Retinal pigment epithelial cell (primary cell): ENCODE measurements around the gene DNALI1.
"Not testable (repeated sequence)": the region's sequence is repeated elsewhere in the genome, so short reads cannot be mapped to it uniquely, and the experiment has no call there.

Experiments used
- DNase-seq: peaks from one replicate; pipeline ENCODE4 v3.0.0-alpha.2; 2010; ENCODE audit warnings: low read depth
- H3K4me3 ChIP-seq: 2 replicates; pipeline ENCODE4 v1.5.1; 2011; ENCODE audit warnings: mild to moderate bottlenecking, low read length, control low read depth, moderate library complexity
- TF ChIP-seq, protein P1 (sequence below): conservative IDR thresholded peaks from 2 replicates; pipeline ENCODE4 v1.5.1; 2011; ENCODE audit warnings: low read depth, low read length, control low read depth, inconsistent platforms

DNALI1 gene

GRCh38 chr1:37574834-37575480 lies 18.2 kb downstream of the DNALI1 start:
- no peak for DNase-seq
- H3K4me3 ChIP-seq: no peak overlapping the region
- TF ChIP-seq, protein P1, sequence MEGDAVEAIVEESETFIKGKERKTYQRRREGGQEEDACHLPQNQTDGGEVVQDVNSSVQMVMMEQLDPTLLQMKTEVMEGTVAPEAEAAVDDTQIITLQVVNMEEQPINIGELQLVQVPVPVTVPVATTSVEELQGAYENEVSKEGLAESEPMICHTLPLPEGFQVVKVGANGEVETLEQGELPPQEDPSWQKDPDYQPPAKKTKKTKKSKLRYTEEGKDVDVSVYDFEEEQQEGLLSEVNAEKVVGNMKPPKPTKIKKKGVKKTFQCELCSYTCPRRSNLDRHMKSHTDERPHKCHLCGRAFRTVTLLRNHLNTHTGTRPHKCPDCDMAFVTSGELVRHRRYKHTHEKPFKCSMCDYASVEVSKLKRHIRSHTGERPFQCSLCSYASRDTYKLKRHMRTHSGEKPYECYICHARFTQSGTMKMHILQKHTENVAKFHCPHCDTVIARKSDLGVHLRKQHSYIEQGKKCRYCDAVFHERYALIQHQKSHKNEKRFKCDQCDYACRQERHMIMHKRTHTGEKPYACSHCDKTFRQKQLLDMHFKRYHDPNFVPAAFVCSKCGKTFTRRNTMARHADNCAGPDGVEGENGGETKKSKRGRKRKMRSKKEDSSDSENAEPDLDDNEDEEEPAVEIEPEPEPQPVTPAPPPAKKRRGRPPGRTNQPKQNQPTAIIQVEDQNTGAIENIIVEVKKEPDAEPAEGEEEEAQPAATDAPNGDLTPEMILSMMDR: no peak

DNA sequence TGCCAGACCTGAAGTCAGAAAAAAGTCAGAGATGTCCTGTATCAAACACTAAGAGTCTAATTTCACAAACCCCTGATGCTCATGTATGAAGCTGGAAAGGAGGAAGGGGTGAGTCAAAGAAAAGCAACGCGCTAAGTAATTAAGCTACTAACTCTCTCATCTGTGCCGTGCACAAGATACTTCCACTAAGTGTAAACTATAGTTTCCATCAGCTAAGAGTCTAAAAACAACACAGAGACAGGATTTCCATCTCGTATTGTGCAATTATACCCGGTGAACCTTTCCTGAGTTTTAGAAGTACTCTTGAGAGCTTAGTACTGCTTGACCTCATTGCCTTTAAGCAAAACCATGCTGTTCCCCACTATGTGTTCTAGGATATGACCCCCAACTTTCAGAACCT lies 19.0 kb downstream of the DNALI1 start:
- TF ChIP-seq, protein P1: no peak
- no peak overlapping the region for H3K4me3 ChIP-seq
- DNase-seq: no peak

GRCh38 chr1:37584544-37584943 lies 27.8 kb downstream of the DNALI1 start:
- H3K4me3 ChIP-seq, DNase-seq: not testable (repeated sequence)

GRCh38 chr1:37588939-37589338 lies 32.2 kb downstream of the DNALI1 start:
- TF ChIP-seq, protein P1: no peak
- DNase-seq: no peak
- no peak overlapping the region for H3K4me3 ChIP-seq

- DNase-seq: no peak
- TF ChIP-seq, protein P1: no peak
- H3K4me3 ChIP-seq: no peak overlapping the region
Observed at GRCh38 chr1:37593726-37594125, 37.0 kb downstream of the DNALI1 start.

DNA sequence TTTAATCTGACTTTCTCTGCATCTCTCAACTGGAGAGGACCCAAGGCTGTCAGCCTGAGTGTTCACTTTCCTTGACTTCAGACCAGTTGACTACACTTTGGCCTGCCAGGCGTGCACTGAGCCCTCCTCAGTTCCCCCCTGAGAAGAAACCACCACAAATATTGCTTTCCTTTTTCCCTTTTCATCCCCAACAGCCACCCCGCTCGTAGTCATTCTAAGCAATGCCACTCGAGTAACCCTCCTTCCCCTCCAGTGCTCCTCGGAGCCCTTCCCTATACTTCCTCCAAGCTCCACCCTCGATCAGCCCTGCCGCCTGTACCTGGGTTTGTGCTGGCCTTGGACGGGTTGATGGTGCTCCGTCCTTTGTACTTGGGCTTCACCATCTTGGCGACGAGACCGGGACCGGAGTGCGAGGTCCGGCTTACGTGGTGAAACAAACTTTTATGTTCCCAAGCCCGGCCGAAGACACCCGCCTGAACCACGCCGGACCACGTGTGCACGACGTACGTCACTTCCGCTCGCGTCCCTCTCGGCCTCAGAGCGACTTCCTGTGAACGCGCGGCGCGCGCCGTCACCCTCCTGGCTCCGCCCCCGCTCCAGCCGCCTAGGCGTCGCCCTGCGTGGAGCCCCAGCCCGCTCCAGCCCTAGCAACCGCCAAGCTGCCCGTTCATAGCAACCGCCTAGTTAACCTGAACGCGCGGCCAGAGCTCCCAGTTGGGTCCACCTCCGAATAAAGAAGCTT lies 38.9 kb downstream of the DNALI1 start, which contains the start of gene GNL2:
GNL2 (minus strand) TSS at position 498 of the 742 bp plus-strand sequence; CDS start at position 383, 115 bp downstream.
- H3K4me3 ChIP-seq: peak within 1 kb of the TSS; percentile 98
- peak; percentile 81 for DNase-seq
- TF ChIP-seq, protein P1: no peak

DNA sequence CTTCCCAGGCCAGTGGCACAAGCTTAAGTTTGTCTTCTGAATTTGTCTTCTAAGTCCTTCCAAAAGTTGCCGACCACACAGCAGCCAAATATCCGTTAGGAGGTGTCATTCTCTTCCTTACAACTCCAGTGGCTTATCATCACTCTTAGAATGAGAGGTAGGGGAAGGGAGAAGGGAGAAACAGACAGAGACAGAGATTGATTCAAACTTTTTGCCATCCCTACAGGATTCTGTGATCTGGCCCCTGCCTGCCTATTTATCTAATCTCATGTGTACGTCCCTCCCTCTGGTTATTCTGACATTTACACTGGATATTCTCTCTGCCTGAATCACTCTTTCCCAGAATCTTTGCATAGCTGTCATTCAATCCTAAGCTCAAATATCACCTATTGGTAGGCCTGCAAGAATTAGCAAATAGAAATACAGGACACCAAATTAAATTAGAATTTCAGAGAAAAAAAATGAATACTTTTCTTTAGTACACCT lies 39.5 kb downstream of the DNALI1 start:
- no peak for DNase-seq

More for the DNA sequence above, 39.5 kb downstream of the DNALI1 start:
- H3K4me3 ChIP-seq: peak overlapping the region; percentile 98
- TF ChIP-seq, protein P1: no peak
